Right ventricle myocardium superior (tissue), 1 donor: Measurements from ENCODE around the gene MYBPHL. TPM values are rescaled to one million over a fixed set of nuclear protein-coding genes. Genes with fewer than 3 reads are reported as not detected.
A peak's percentile ranks its signal among the peaks of the same experiment; 100 is the strongest.

Source experiments
- ATAC-seq: fragments of 200-7000 bp; cut with Tn5 transposase; one replicate; pipeline ENCODE4 v1.9.1; 2020; ENCODE audit warnings: mild to moderate bottlenecking; ENCODE audit not compliant: poor library complexity
- DNase-seq: peaks from one replicate; pipeline ENCODE4 v3.0.0-alpha.2; 2020
- intact Hi-C: fragments of 100-400 bp; cut with DNase I; formaldehyde crosslinking; loops from one replicate; pipeline ENCODE4 v1.11.2; 2022
- total RNA-seq: library from RNA; stranded (reverse); fragmentation: NEBNext Ultra II Directional; extraction: Animal tissue kit (Norgen Biotek cat#: 25700); gene quantifications from one replicate; pipeline ENCODE4 v1.2.1, GENCODE V29; 2021
- donor health status: DM: no; HTN: yes; CAD: no; lungs with severe emphysema.

MYBPHL gene
- total RNA-seq, 1 donor from 2014 or later = 0.73 TPM

GRCh38 chr1:109259674-109260557 lies 46.9 kb downstream of the MYBPHL start:
- intact Hi-C loops = loop anchor here (5.0 kb wide), 1 partner anchor 142 kb away; no protein-coding TSS in a partner anchor
- ATAC-seq = no peak
- DNase-seq = no peak

GRCh38 chr1:109258481-109259466 lies 48.0 kb downstream of the MYBPHL start:
- no peak for DNase-seq
- ATAC-seq = no peak
- intact Hi-C loops = no loop called here

GRCh38 chr1:109257682-109258421 lies 49.0 kb downstream of the MYBPHL start:
- intact Hi-C loops = no loop called here
- DNase-seq (no peak), ATAC-seq (no peak)

DNA sequence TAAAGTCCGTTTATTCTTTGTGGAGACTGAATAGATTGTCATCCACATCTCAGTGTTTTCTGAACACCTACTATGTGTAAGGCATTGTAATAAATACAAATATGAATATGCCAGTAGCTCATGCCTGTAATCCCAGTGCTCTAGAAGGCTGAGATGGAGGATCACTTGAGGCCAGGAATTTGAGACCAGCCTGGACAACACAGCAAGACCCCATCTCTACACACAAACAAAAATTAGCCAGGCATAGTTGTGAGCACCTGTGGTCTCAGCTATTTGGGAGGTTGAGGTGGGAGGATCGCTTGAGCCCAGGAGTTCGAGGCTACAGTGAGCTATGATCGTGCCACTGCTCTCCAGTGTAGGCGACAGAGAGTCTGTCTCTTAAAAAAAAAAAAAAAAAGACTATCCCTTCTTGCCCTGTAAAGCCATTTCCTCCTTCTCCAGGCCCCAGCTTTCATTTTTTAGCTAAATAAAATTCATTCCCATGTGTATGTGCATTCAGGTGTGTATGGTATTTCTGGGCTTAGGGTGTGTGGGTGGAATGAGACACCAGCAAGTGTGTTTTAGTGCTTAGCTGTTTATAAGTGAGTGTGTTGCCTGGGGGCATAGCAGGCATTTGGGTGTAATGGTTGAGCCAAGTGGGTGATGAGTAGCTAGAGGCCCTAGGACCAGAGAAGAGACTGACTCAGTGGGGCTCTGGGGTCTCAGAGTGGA lies 49.7 kb downstream of the MYBPHL start:
- DNase-seq (no peak), ATAC-seq (no peak)
- intact Hi-C loops = no loop called here

GRCh38 chr1:109256085-109256484 lies 50.7 kb downstream of the MYBPHL start:
- no peak for DNase-seq
- intact Hi-C loops = no loop called here
- no peak for ATAC-seq

DNA sequence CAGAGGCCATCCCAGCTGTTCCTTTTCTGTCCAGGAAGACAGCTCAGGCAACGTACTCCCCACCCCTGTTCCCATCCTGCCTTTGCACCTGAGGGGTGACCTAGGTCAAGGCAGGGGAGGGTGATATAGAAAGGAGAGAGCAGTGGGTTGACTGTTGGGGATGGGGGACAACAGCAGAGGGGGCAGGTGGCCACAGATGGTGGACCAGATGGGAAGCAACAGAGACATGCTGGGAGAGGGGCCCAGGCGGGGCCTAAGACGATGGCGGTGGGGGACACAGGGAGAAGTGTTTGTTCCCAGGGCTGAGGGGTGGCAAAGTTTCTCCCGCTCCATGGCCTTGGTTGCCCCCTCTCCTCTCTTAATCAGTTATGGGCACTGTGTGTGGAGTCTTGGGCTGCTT lies 51.1 kb downstream of the MYBPHL start:
- intact Hi-C loops = no loop called here
- no peak for ATAC-seq
- peak; percentile 32 for DNase-seq

DNA sequence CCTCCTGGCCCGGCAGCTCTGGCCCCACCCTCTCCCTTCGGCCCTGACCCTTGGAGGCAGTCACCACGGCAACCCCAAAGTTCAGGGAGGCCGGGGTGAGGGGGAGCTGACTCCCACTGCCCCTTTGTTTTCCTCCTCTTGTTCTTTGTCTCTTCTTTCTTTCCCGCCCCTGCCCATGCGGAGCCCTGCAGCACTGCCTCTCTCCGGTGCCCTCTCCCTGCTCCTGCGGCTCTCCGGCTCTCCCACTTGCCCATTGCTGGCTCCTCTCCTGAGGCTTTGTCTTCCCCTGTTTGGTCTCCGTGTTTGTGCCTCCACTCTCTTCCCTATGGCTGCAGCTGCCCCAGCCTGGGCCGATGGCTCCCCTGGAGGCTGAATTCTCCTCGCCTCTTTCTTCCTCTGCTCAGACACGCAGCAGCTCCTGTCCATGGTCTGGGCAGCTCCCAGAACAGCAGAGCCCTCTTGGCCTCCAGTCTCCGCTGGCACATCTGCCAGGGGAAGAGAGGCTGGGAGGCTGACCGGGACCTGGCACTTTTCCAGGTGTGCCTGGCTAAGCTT lies 51.6 kb downstream of the MYBPHL start:
- no peak for ATAC-seq
- intact Hi-C loops = no loop called here
- peak; percentile 38 for DNase-seq

GRCh38 chr1:109254621-109255096 lies 52.2 kb downstream of the MYBPHL start:
- DNase-seq (peak; percentile 25), ATAC-seq (no peak)
- intact Hi-C loops = no loop called here

DNA sequence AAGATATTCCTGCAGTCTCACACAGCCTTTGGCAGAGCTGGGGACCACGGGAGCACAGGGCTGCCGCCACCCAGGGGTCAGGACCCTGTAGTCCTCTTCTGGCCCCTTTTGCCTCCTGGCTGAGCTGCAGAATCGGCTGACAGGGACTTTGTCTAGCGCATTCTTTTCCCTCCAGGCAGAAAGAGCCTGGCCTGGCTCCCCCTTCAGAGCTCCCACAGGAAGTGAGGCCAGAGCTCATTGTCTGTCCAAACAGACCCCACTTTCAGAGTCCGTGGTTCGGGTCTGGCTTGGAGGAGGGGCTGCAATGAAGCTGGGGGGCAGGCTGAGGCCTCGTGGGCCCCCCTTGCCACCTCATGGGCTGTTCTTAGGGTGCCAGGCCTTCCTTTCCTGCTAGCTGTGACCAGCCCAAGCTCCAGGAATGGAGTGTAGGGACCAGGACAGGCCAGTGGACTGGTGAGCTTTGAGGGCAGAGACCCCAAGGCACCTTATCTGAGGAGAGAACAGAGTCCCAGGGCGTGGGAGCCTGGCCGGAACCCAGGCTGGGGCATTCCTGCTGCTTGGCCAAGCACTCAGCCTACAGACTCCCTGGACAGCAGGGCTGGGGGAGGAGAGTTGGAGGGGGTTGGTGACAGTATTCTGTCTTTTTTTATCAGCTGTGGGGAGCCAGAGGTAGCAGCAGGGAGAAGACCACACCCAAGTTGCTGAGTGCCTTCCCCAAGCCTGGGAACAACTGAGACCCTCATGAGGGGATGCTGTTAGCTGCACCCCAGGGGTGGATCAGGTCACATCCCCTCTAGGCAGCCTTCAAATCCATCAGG lies 52.8 kb downstream of the MYBPHL start:
- DNase-seq = peak; percentile 42
- peak; percentile 6 for ATAC-seq
- intact Hi-C loops = no loop called here

GRCh38 chr1:109252893-109253802 lies 53.7 kb downstream of the MYBPHL start:
- ATAC-seq (peak; percentile 8), DNase-seq (peak; percentile 55)
- intact Hi-C loops = no loop called here

GRCh38 chr1:109252167-109252892 lies 54.5 kb downstream of the MYBPHL start:
- no peak for ATAC-seq
- peak; percentile 31 for DNase-seq
- intact Hi-C loops = no loop called here

GRCh38 chr1:109251277-109252166 lies 55.3 kb downstream of the MYBPHL start:
- ATAC-seq (no peak), DNase-seq (peak; percentile 28)
- intact Hi-C loops = no loop called here

- ATAC-seq = no peak
- peak; percentile 20 for DNase-seq
- intact Hi-C loops = no loop called here
Measured at GRCh38 chr1:109250454-109251276, 56.1 kb downstream of the MYBPHL start.
